Upper lobe of left lung (tissue), 4 donors: ENCODE data around the gene ROBO3.

Source experiments
- CTCF ChIP-seq, 6 experiments: fragments of 450-650 bp in 4 of 6; fragments of 200-600 bp in 2 of 6; sonication (generic) in 2 of 6; IDR thresholded peaks; one replicate each; pipeline ENCODE4 v1.5.1; 2016 to 2019; ENCODE audit warnings: antibody characterized with exemption in 6 of 6
- POLR2AphosphoS5 ChIP-seq, 2 donors: sonication (generic); formaldehyde crosslinking; IDR thresholded peaks; one replicate each; pipeline ENCODE4 v1.5.1; 2017; ENCODE audit warnings: antibody characterized with exemption in 2 of 2

GRCh38 chr11:124844664-124845079 lies 20.6 kb upstream of the ROBO3 start:
- TF ChIP-seq CTCF (IDR thresholded peaks at IDR 0.05) (no peak), POLR2AphosphoS5 (IDR thresholded peaks at IDR 0.05) (no peak)
